ENCODE measurements around the gene PIP4P1. TPM values are rescaled to one million over a fixed set of nuclear protein-coding genes. Genes with fewer than 3 reads are reported as not detected.

Gene PIP4P1
- total RNA-seq, 4 donors from 2014 or later: 15.8 to 32.0 (median 25.9) TPM

DNA sequence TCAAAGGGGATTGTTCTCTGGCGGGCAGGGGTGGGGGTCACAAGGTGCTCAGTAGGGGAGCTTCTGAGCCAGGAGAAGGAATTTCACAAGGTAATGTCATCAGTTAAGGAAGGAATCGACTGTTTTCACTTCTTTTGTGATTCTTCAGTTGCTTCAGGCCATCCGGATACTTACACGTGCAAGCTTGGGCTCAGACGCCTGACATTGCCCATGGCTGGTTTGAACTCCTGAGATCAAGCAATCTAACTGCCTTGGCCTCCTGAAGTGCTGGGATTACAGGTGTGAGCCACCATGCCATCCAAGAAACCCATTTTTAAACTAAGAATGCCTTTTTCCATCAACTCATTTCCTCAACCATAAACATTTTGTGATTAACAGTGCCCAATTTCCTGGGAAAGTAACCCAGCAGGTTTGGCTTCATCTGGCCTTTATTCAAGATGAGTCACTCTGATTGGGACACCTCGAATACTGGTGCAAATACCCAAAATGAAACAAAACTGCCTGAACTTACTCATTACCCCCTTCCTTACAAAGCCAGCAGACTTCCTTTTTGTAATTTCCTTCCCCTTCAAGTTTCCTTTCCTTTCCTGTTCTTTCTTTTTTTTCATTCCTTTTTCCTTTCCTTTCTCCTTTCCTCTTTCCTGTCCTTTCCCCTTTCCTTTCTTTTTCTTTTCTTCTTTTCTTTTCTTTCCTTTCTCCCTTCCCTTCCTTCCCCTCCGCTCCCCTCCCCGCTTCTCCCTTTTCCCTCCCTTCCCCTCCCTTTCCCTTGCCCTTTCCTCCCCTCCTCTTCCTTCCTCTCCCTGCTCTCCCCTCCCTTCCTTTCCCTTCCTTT, 33.9 kb upstream of the PIP4P1 start:
- no peak for TF ChIP-seq CTCF (IDR thresholded peaks at IDR 0.05; ENCODE audit: low read depth)

- no peak for TF ChIP-seq CTCF (IDR thresholded peaks at IDR 0.05; ENCODE audit: low read depth)
Observed at GRCh38 chr14:20493634-20494033, 32.4 kb upstream of the PIP4P1 start.

GRCh38 chr14:20492486-20492885, 31.3 kb upstream of the PIP4P1 start:
- no peak for TF ChIP-seq CTCF (IDR thresholded peaks at IDR 0.05; ENCODE audit: low read depth)

DNA sequence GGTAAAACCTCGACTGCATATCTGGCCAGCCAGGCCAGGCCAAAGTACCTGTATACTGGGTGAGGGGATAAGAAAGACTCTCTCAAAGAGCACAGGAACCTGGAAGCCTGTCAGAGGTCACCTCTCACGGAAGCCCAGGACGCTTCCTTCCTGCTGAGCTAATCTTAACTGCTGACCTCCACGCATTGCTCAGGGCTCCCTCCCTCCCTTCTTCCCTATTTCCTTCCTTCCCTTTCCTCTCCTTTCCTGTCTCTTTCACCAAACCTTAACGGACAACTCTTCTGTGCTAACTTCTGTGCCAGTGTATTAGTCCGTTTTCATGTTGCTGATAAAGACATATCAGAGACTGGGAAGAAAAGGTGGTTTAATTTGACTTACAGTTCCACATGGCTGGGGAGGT, 29.3 kb upstream of the PIP4P1 start:
- no peak for TF ChIP-seq CTCF (IDR thresholded peaks at IDR 0.05; ENCODE audit: low read depth)

DNA sequence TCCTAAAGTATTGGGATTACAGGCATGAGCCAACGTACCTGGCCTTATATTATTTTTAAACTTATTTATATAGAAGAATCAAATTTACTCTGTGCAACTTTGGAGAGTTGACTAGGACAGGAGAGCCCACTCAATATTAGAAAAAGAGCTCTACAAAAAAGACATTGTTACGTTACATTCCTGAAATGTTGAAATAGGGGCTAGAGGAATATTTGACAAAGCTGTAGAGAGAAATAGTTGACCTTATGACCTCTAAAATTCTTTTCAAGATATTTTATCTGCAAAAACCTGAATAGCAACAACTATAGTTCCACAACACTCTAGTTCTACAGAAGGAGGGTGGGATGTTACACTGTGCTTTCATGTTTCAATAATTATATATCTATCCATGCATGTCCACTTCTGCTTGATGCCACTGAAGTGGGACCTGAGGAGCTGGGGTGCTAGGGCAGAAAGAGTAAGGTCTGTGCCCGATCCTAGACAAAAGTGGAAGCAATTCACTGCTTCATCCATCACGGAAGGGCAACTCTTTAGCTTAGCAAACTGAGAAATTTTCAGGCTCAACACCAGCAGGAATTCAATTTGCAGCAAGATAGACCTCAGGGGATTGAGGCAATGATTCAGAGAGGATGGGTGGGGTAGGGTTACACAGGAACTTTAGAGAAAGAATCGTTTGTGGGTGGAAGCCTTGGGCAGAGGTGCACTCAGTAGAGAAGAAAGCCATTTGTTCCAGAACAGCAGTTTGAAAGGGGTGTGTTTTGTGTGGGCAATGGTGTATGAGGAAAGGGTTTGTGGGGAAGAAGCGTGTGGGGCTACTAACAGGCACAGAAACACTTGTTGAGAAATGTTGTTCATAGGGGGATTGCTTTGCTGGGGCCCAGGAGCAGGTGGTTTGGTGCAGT, 28.1 kb upstream of the PIP4P1 start:
- no peak for TF ChIP-seq CTCF (IDR thresholded peaks at IDR 0.05; ENCODE audit: low read depth)

- no peak for TF ChIP-seq CTCF (IDR thresholded peaks at IDR 0.05; ENCODE audit: low read depth)
Observed at GRCh38 chr14:20487396-20487725, 26.1 kb upstream of the PIP4P1 start.
